HL-60/S4 treated with retinoic acid at 250 ng/mL for 4 days and 3 days (cell line): ENCODE results near the gene TXNL1.

ENCODE experiments used
- in situ Hi-C: fragments of 300-500 bp; cut with MboI; formaldehyde crosslinking; loops from 2 replicates; pipeline ENCODE4 v1.7.0; 2022; ENCODE audit warnings: low sequenced_read_pairs

Gene TXNL1

GRCh38 chr18:56645415-56646016 is 7.1 kb upstream of the TXNL1 start:
- in situ Hi-C loops = no loop called here

- in situ Hi-C loops = no loop called here
Observed at GRCh38 chr18:56643381-56643780, 5.0 kb upstream of the TXNL1 start.

- in situ Hi-C loops = no loop called here
Observed at GRCh38 chr18:56641714-56642337, 3.4 kb upstream of the TXNL1 start.

DNA sequence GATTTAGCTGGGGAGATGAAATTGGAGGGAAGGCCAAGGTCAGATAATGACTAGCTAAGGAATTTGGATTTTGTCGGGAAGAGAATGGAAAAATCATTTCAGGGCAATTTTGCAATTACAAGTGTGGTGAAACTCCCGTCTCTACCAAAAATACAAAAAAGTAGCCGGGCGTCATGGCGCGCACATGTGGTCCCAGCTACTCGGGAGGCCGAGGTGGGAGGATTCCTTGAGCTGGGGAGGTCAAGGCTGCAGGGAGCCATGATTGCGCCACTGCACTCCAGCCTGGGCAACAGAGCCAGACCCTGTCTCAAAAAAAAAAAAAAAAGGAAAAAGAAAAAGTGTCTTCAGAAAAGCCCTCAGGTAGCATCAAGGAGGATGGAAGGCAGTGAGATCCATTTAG is 1.2 kb upstream of the TXNL1 start:
- in situ Hi-C loops = no loop called here

DNA sequence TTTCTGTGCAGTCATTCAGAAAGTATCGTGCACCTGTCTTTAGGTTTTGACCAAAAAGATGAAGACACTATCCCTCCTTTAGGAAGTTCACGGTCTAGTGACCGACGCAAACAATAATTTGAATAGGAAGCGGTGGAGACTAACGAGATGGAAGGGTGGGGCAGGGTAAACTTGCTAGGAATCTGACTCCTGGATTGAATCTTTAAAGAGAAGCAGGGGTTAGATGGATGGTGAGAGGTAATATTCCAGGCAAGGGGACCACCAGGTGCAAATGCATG is 651 bp upstream of the TXNL1 start:
- in situ Hi-C loops = no loop called here

- in situ Hi-C loops = no loop called here
Observed at GRCh38 chr18:56637711-56638231, 621 bp downstream of the TXNL1 start.

DNA sequence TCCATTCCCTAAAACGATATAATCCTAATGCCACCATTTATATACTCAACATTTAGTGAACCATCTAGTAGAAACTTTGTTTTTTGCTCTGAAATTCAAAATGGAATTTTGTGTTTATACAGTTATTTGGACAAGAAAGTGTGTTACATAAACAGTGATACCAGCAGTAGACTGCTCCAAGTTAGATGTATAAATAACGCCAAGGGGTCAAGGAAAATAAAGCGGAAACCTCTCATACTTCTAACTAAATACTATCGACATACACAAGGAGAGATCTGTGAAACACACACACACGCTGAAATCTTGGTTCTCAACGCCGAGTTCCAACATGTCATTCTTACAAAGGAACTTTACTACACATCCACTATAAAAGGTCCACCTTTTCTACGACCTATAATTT is 1.2 kb downstream of the TXNL1 start:
- in situ Hi-C loops = no loop called here

DNA sequence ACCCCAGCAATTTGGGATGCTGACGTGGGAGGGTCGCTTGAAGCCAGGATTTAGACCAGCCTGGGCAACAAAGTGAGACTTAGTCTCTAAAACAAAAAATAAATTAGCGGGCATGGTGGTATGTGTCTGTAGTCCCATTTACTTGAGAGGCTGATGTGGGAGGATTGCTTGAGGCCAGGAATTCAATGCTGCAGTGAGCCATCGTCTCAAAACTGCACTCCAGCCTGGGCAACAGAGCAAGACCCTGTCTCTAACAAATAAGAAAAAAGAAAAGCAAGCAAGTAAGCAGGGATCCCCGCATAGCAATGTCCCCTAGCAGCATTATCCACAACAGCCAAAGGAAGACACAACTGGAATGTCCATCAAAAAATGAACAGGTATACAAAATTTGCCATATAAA is 3.4 kb downstream of the TXNL1 start:
- in situ Hi-C loops = no loop called here

DNA sequence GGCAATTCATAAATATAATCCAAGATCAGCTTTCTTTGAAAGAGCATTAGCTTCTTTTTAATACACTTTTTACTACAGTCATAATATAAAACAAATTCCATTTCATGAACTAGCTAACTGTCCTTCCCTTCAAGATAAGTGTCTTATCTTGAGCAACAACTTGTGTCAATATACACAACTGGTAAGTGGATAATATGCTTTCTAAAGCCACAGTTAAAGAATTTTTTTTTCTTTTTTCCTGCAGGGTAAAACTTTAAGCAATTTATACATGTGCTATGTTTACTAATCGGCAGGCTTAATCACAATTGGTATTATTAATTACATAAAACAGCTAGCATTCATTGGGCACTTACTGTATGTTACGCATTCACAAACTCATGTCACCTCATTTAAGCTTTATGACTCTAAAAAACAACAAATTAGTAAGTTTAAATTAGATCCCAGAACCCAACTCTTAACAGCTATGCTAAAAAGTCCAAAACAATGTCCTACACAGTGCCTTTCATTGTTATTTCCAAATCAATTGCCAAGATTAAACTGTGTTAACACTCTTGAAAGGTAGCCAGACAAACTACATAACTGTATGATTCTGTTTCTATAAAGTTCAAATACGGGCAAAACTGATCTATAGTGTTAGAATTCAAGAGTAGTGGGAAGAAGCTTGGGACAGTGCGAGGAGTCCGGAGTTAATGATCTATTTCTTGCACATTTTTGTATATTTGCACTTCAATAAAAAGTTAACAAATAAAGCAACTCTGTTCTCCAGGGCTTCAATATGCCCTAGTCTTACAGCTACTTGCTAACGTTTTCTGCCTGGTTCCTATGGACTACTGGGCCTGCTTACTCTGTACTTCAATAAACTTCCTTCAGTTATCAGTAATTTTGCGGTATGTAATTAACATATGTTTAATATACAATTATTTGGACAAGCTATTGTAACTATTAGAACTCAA is 6.0 kb downstream of the TXNL1 start:
- in situ Hi-C loops = no loop called here

- in situ Hi-C loops = no loop called here
Observed at GRCh38 chr18:56627991-56628390, 10.4 kb downstream of the TXNL1 start.

GRCh38 chr18:56615738-56616520 is 22.5 kb downstream of the TXNL1 start:
- in situ Hi-C loops = no loop called here

GRCh38 chr18:56606618-56607017 is 31.8 kb downstream of the TXNL1 start:
- in situ Hi-C loops = no loop called here

- in situ Hi-C loops = no loop called here
Observed at GRCh38 chr18:56598422-56598821, 40.0 kb downstream of the TXNL1 start.

DNA sequence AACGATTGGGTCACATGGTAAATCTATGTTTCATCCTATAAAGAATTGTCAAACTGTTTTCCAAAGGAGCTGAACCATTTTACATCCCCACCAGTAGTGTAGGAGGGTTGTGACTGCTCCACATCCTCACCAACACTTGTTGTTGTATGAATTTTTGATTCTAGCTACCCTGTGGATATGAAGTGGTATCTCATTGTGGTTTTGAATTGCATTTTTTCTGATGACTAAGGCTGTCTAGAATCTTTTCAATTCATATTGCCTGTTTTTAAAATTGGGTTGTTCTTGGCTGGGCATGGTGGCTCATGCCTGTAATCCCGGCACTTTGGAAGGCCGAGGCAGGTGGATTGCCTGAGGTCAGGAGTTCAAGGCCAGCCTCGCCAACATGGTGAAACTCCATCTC is 44.5 kb downstream of the TXNL1 start:
- in situ Hi-C loops = no loop called here

- in situ Hi-C loops = no loop called here
Observed at GRCh38 chr18:56580026-56580425, 58.4 kb downstream of the TXNL1 start.

DNA sequence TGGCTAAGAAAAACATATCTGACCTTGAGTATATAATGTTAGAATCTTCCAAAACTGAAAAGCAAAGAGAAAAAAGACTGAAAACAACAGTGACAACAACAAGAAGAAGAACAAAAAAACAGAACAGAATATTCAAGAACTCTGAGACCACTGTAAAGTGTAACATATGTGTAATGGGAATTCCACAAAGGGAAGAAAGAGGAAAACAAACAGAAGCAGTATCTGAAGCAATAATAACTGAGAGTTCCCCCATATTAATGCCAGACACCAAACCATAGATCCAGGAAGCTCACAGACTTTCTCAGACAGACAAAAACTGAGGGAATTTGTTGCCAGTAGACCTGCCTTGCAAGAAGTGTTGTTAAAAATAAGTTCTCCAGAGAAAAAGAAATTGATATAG is 58.9 kb downstream of the TXNL1 start:
- in situ Hi-C loops = no loop called here

DNA sequence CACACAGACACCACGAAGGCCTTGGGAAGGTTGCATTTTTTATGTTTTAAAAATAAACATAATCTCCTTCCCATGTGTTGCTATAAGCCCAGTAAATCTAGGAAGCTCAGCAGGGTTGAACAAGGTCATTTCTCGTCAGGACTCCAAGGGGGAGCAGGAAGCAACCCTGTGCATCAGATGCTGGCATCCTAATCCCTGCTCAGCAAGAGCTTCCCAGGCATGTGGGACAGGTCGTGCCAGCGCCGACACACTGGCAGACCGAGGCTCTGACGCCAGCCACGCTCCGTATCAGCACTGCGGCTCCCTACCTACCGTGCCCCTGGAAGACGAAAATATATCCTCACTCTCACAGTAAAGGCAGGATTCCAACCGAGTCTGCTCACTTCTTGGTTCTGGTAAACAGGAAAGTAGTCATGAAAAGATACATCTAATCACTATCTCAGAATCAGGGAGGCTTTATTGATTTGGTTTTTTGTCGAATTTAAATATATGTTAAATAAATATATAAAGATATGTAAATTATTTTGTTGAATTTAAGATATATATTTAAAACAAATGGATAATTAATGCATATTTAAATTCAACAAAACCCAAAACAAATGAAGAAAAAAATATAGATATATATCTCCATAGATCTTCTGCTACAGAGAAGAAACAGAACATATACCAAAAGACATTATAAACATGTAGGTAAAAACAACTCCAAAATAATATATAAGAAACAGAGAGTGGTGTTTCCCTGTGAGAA is 61.4 kb downstream of the TXNL1 start:
- in situ Hi-C loops = no loop called here

- in situ Hi-C loops = no loop called here
Observed at GRCh38 chr18:56575819-56576663, 62.4 kb downstream of the TXNL1 start.

GRCh38 chr18:56574861-56575260 is 63.5 kb downstream of the TXNL1 start:
- in situ Hi-C loops = loop anchor here (25.0 kb wide), 1 partner anchor 1188 kb away; no protein-coding TSS in a partner anchor
